Fibroblast of the aortic adventitia (primary cell): ENCODE results near the gene GPRASP1. TPM values are rescaled to one million over a fixed set of nuclear protein-coding genes. Genes with fewer than 3 reads are reported as not detected.
"Not testable (repeated sequence)": the region's sequence is repeated elsewhere in the genome, so short reads cannot be mapped to it uniquely, and the experiment has no call there.

Experiments
- DNase-seq: peaks from one replicate; pipeline ENCODE4 v3.0.0-alpha.2; 2010; ENCODE audit warnings: low read depth
- H3K4me3 ChIP-seq: 2 replicates; pipeline ENCODE4 v1.5.1; 2011; ENCODE audit warnings: low read depth, mild to moderate bottlenecking, control low read depth, low read length, moderate library complexity
- small RNA-seq: library from RNA; depleted of rRNA; stranded (forward); fragments of <200 nt; gene quantifications from one replicate; pipeline ENCODE3, GENCODE V24; 2012
- total RNA-seq: library from RNA; depleted of rRNA; stranded (reverse); fragments of >200 nt; gene quantifications from 2 replicates; pipeline ENCODE4 v1.2.3, GENCODE V29; 2012; ENCODE audit warnings: low replicate concordance
- TF ChIP-seq, protein P1 (sequence below): IDR thresholded peaks from 2 replicates; pipeline ENCODE4 v1.5.1; 2011; ENCODE audit warnings: mild to moderate bottlenecking, low read length, control low read depth, inconsistent platforms; ENCODE audit not compliant: insufficient read depth

The GPRASP1 gene
- total RNA-seq, 1 donor = 2.5 TPM

DNA sequence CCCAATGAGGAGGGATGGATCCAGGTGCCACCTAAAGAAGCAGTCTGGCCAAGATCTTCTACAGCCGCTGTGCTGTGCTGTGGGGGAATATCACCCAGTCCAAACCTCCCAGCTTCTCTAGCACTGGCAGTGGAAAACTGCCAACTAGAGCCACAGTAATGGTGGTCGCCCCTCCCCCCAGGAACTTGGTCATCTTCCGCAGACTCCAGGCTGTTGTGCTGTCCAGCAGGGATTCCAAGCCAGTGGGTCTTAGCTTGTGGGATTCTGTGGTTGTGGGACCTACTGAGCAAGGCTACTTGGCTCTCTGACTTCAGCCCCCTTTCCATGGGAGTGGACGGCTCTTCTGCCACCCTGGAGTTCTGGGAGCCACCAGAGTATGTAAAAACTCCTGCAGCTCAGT lies 18.2 kb downstream of the GPRASP1 start:
- H3K4me3 ChIP-seq = no peak overlapping the region
- DNase-seq = no peak
- TF ChIP-seq, protein P1, sequence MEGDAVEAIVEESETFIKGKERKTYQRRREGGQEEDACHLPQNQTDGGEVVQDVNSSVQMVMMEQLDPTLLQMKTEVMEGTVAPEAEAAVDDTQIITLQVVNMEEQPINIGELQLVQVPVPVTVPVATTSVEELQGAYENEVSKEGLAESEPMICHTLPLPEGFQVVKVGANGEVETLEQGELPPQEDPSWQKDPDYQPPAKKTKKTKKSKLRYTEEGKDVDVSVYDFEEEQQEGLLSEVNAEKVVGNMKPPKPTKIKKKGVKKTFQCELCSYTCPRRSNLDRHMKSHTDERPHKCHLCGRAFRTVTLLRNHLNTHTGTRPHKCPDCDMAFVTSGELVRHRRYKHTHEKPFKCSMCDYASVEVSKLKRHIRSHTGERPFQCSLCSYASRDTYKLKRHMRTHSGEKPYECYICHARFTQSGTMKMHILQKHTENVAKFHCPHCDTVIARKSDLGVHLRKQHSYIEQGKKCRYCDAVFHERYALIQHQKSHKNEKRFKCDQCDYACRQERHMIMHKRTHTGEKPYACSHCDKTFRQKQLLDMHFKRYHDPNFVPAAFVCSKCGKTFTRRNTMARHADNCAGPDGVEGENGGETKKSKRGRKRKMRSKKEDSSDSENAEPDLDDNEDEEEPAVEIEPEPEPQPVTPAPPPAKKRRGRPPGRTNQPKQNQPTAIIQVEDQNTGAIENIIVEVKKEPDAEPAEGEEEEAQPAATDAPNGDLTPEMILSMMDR = no peak

DNA sequence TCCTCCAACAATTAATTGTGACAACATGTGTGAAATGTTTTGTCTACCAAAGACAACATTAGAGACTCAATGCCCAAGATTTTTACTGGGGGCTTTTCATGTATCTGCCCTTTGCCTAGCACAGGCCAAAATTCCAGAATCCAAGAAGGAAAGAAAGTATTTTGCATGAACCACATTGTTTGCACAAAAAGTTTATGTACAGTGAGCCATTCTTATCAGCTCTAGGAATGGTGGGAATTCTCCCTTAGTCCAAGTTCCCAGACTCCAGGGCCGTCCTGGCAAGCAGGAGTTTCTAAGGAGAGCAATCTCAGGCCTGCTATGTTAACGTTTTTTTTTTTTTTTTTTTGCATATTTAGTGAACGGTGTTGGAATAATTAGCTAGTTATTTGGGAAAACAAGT lies 21.6 kb downstream of the GPRASP1 start:
- no peak overlapping the region for H3K4me3 ChIP-seq
- DNase-seq = peak; percentile 82
- TF ChIP-seq, protein P1 = no peak

- not testable (repeated sequence) for H3K4me3 ChIP-seq, DNase-seq
Observed at GRCh38 chrX:102677479-102677878, 26.2 kb downstream of the GPRASP1 start.

- no peak for DNase-seq
- no peak overlapping the region for H3K4me3 ChIP-seq
- TF ChIP-seq, protein P1 = no peak
Observed at GRCh38 chrX:102684772-102685520, 33.7 kb downstream of the GPRASP1 start.

- no peak overlapping the region for H3K4me3 ChIP-seq
- DNase-seq = no peak
- TF ChIP-seq, protein P1 = no peak
Observed at GRCh38 chrX:102694749-102695148, 43.5 kb downstream of the GPRASP1 start.

DNA sequence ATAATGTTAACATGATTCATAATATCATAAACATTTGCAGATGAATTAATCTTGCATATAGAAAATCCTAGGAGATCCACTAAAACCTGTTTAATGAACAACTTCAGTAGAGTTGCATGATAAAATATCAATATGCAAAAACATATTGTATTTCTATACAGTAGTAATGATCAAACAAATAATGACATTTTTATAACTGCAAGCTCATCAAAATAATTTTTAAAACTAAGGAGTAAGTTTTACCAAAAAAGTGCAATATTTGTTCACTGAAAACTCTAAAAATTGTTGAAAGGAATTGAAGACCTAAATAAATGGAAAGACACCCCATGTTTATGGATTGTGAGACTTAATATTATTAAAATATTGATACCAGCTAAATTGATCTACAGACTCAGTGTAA lies 45.0 kb downstream of the GPRASP1 start:
- no peak overlapping the region for H3K4me3 ChIP-seq
- TF ChIP-seq, protein P1 = no peak
- DNase-seq = no peak

GRCh38 chrX:102697494-102697893 lies 46.2 kb downstream of the GPRASP1 start:
- TF ChIP-seq, protein P1 = no peak
- peak; percentile 59 for DNase-seq
- H3K4me3 ChIP-seq = no peak overlapping the region

Small RNA genes within 50 kb of the gene (small RNA-seq; reads per million reads assigned to genes)
- gene RNU6-589P = not detected

Other genes with a start within 250 kb of the GPRASP1 start
- not detected in 2 replicates for gene NXF2B, start 211.5 kb upstream of the GPRASP1 start, total RNA-seq
- gene TCP11X2, start 179.7 kb upstream of the GPRASP1 start, total RNA-seq = not detected in 2 replicates
- 1.4 TPM in 1 of 2 replicates, not detected in the other for gene TMSB15A, start 134.7 kb upstream of the GPRASP1 start, total RNA-seq
- 13.7 and 22.0 TPM in 2 replicates for gene ARMCX5, start 52.0 kb upstream of the GPRASP1 start, total RNA-seq
- 13.6 and 18.6 TPM in 2 replicates for gene GPRASP2, start 61.0 kb downstream of the GPRASP1 start, total RNA-seq
- gene GPRASP3, start 69.3 kb downstream of the GPRASP1 start, total RNA-seq = 5.3 and 10.7 TPM in 2 replicates